Activated CD8-positive, alpha-beta memory T cell treated with anti-CD3 and anti-CD28 coated beads, Interleukin-2, amount 10 ng/mL, durations not matched to agents 7 days and 5 days (primary cell): ENCODE results near the gene ARMH4. TPM values are rescaled to one million over a fixed set of nuclear protein-coding genes. Genes with fewer than 3 reads are reported as not detected.

Source experiments
- ATAC-seq: fragments of 150-1000 bp; cut with Tn5 transposase; one replicate; pipeline ENCODE4 v1.10.0; 2021; ENCODE audit warnings: moderate library complexity
- CTCF ChIA-PET: fragments of 350-600 bp; sonication (Branson Sonifier 250); formaldehyde crosslinking; loops from one replicate; lab custom pipeline; 2021; ENCODE audit warnings: antibody characterized with exemption; lab: Charles Lee
- DNase-seq: peaks from one replicate; pipeline ENCODE4 v3.0.0-alpha.2; 2020
- H3K27ac Mint-ChIP-seq: one replicate; pipeline ENCODE4 v1.8.0; 2021; ENCODE audit warnings: mild to moderate bottlenecking, mixed read lengths
- H3K27me3 Mint-ChIP-seq: one replicate; pipeline ENCODE4 v1.8.0; 2021; ENCODE audit warnings: mixed read lengths
- H3K36me3 Mint-ChIP-seq: one replicate; pipeline ENCODE4 v1.8.0; 2021; ENCODE audit warnings: mild to moderate bottlenecking, mixed read lengths
- H3K4me1 Mint-ChIP-seq: one replicate; pipeline ENCODE4 v1.8.0; 2021; ENCODE audit warnings: mixed read lengths
- H3K4me3 Mint-ChIP-seq: one replicate; pipeline ENCODE4 v1.8.0; 2021; ENCODE audit warnings: mild to moderate bottlenecking, moderate library complexity, mixed read lengths
- H3K9me3 Mint-ChIP-seq: one replicate; pipeline ENCODE4 v1.8.0; 2022; ENCODE audit warnings: low read depth, mixed read lengths
- total RNA-seq, 2 experiments: library from RNA; stranded (reverse); gene quantifications; one replicate each; pipeline ENCODE4 v1.2.3, GENCODE V29; 2021

The ARMH4 gene
- total RNA-seq, 2 experiments from 2014 or later: not detected

GRCh38 chr14:58077621-58078020 lies 74.4 kb downstream of the ARMH4 start:
- Mint-ChIP-seq H3K27ac (no peak overlapping the region), H3K4me3 (no peak overlapping the region), H3K4me1 (peaks cover 3% of the 10 kb centered on the region), H3K9me3 (no peaks in the 10 kb centered on the region), H3K36me3 (no peaks in the 10 kb centered on the region), H3K27me3 (peaks cover 19% of the 10 kb centered on the region)
- CTCF ChIA-PET: no interaction called here
- ATAC-seq (no peak), DNase-seq (no peak)

- Mint-ChIP-seq H3K36me3 (no peaks in the 10 kb centered on the region), H3K4me3 (no peak overlapping the region), H3K27me3 (peaks cover 15% of the 10 kb centered on the region), H3K27ac (no peak overlapping the region), H3K9me3 (no peaks in the 10 kb centered on the region), H3K4me1 (peaks cover 3% of the 10 kb centered on the region)
- no peak for DNase-seq
- CTCF ChIA-PET: interaction anchor here (1.4 kb wide), 1 partner anchor 11 kb away, joined by 3 read pairs; no protein-coding TSS in a partner anchor
- ATAC-seq: no peak
These were observed 78.5 kb downstream of the ARMH4 start for GRCh38 chr14:58073516-58073915.

DNA sequence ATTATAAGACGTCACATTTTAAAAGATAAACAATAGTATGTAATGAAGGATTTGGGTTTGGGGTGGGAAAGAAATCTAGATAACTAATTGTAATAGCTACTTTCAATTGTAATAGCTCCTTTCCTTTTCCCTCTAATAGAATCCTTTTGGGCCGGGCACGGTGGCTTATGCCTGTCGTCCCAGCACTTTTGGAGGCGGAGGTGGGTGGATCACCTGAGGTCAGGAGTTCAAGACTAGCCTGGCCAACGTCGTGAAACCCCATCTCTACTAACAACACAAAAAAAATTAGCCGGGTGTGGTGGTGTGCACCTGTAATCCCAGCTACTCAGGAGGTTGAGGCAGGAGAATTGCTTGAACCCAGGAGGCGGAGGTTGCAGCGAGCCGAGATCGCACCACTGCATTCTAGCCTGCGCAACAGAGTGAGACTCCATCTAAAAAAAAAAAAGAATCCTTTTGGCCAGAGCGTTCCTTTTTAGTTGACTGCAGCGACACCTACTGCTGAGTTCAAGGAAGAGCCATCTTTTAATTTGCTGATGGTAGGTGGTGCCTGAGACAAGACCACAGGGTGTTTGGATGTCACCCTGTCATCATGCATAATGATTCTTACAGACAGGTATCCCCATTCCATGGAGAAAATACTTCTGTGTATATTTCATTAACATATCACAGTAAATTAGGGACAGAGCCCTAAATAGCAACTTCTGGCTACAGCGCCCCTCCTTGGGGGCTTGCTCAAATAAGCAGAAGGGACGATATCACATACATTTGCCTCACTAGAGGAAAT lies 79.5 kb downstream of the ARMH4 start:
- Mint-ChIP-seq H3K9me3 (no peaks in the 10 kb centered on the region), H3K27me3 (peaks cover 16% of the 10 kb centered on the region), H3K4me1 (no peaks in the 10 kb centered on the region), H3K36me3 (no peaks in the 10 kb centered on the region), H3K4me3 (no peak overlapping the region), H3K27ac (no peak overlapping the region)
- peak; percentile 61 for DNase-seq
- CTCF ChIA-PET: interaction anchor here (0.6 to 1.1 kb wide), 4 partner anchors 9 to 539 kb away, joined by 3 to 4 read pairs (median 3); no protein-coding TSS in a partner anchor
- ATAC-seq: peak; percentile 77

DNA sequence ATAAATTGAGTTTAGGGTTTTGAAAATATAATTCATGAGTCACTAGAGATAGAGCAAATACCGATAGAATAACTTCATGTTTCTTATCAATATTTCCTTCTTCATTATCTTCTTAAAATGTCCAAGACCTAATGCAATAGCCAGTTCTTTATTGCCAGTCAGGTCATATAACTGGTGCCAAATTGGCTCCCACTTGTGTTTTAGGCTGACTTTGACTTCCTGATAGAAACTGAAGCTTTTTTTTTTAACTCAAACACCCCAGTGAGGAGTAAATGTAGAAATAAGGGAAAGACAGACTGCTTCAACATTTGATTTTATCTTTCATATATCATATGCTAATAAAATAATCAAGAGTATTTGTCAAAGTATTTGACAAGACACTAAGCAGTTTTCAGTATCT lies 80.7 kb downstream of the ARMH4 start:
- Mint-ChIP-seq H3K27me3 (peaks cover 18% of the 10 kb centered on the region), H3K36me3 (no peaks in the 10 kb centered on the region), H3K4me3 (no peak overlapping the region), H3K4me1 (no peaks in the 10 kb centered on the region), H3K27ac (no peak overlapping the region), H3K9me3 (no peaks in the 10 kb centered on the region)
- ATAC-seq (no peak), DNase-seq (no peak)
- CTCF ChIA-PET: interaction anchor here (1.1 kb wide), 1 partner anchor 318 kb away, joined by 3 read pairs; no protein-coding TSS in a partner anchor

- Mint-ChIP-seq H3K4me3 (no peak overlapping the region), H3K36me3 (no peaks in the 10 kb centered on the region), H3K4me1 (no peaks in the 10 kb centered on the region), H3K9me3 (no peaks in the 10 kb centered on the region), H3K27me3 (peaks cover 9% of the 10 kb centered on the region), H3K27ac (no peak overlapping the region)
- CTCF ChIA-PET: interaction anchor here (1.0 kb wide), 1 partner anchor 376 kb away, joined by 3 read pairs; no protein-coding TSS in a partner anchor
- no peak for DNase-seq
- ATAC-seq: no peak
These were observed 83.7 kb downstream of the ARMH4 start for GRCh38 chr14:58068306-58068705.

DNA sequence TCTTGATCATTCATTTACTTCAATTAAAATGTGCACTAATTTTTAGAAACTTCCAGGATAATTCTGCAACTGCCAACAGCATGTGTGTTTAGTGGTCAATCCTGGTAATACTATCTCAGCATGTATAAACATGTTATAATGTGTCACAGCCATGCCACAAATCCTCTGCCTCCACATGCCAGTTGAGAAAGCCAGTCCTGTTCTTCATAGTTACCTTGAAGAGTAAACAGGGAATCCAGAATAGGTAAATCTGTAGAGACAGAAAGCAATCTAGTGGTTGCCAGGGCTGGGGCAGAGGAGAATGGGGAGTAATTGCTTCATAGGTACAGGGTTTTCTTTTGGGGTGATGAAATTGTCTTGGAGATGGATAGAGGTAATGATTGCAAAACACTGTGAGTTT lies 85.9 kb downstream of the ARMH4 start:
- Mint-ChIP-seq H3K4me3 (no peak overlapping the region), H3K27ac (no peak overlapping the region), H3K4me1 (no peaks in the 10 kb centered on the region), H3K9me3 (no peaks in the 10 kb centered on the region), H3K36me3 (no peaks in the 10 kb centered on the region), H3K27me3 (peaks cover 18% of the 10 kb centered on the region)
- no peak for DNase-seq
- ATAC-seq: no peak
- CTCF ChIA-PET: no interaction called here

- peaks cover 18% of the 10 kb centered on the region for H3K27me3 Mint-ChIP-seq
- H3K4me3 Mint-ChIP-seq: no peak overlapping the region
- CTCF ChIA-PET: no interaction called here
- no peak overlapping the region for H3K27ac Mint-ChIP-seq
- H3K4me1 Mint-ChIP-seq: no peaks in the 10 kb centered on the region
- H3K36me3 Mint-ChIP-seq: no peaks in the 10 kb centered on the region
- H3K9me3 Mint-ChIP-seq: no peaks in the 10 kb centered on the region
- DNase-seq (no peak), ATAC-seq (no peak)
These were observed 90.4 kb downstream of the ARMH4 start for GRCh38 chr14:58061581-58061980.

DNA sequence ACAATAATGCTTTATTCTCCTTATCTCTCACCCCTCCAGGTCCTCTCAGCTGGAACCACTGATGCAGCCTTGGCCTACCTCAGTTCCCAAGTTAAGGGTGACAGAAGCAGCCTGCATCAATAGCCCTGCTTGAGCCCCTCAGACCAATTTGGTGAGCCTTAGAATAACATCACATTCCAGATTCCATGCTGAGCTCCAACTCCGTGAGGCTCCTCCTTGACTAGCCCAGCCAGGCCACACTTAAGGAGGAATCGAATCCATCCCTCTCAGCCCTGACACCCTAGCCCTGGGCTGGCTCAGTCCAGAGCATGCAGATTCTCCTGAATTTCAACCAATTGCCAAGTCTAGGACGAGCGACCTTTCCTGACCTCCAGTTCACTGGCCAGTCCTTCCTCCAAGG lies 91.1 kb downstream of the ARMH4 start:
- no peak for DNase-seq
- Mint-ChIP-seq H3K9me3 (no peaks in the 10 kb centered on the region), H3K27me3 (peaks cover 18% of the 10 kb centered on the region), H3K4me1 (no peaks in the 10 kb centered on the region), H3K36me3 (no peaks in the 10 kb centered on the region), H3K27ac (no peak overlapping the region), H3K4me3 (no peak overlapping the region)
- CTCF ChIA-PET: no interaction called here
- no peak for ATAC-seq

DNA sequence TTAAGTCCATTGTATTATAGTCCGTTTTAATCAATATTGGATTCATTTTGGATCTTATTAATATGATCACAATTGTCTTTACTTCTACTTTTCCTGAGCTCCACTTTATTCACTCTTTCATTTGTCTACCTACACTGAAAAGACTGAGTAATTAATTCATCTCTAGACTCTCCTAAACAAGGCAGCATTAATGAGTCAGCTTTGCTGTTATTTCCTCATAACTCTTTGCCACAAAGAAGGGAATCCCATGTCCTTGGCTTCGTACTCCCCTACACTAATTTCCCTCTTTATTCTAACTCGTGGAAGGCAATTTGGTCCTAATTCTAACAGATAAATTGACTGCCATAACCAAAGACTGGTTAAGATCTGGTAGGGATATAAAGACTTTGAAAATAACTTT lies 91.9 kb downstream of the ARMH4 start:
- Mint-ChIP-seq H3K27ac (no peak overlapping the region), H3K36me3 (no peaks in the 10 kb centered on the region), H3K4me1 (no peaks in the 10 kb centered on the region), H3K27me3 (peaks cover 18% of the 10 kb centered on the region), H3K9me3 (no peaks in the 10 kb centered on the region), H3K4me3 (no peak overlapping the region)
- CTCF ChIA-PET: no interaction called here
- no peak for ATAC-seq
- DNase-seq: no peak

DNA sequence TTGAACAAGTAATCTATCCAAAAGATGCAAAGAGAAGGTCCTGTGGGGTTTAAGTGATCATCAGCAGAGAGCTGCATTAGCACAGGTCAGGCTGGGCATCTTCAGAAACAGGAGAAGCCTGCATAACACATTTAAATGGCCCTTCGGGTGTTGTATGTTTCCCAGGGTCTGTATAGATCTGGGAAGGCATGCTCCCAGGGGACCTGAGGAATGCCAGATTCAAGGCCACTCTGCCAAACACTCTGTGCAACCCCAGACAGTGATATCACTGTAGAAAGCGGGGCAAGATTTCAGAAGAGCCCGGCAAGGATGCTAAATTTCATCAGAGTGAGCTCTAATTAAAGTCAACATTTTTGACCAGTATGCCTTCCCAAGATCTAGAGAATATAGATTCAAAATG lies 92.9 kb downstream of the ARMH4 start:
- Mint-ChIP-seq H3K9me3 (no peaks in the 10 kb centered on the region), H3K36me3 (no peaks in the 10 kb centered on the region), H3K4me3 (no peak overlapping the region), H3K4me1 (no peaks in the 10 kb centered on the region), H3K27ac (no peak overlapping the region), H3K27me3 (peaks cover 18% of the 10 kb centered on the region)
- DNase-seq (no peak), ATAC-seq (no peak)
- CTCF ChIA-PET: no interaction called here

- Mint-ChIP-seq H3K27me3 (peaks cover 7% of the 10 kb centered on the region), H3K36me3 (no peaks in the 10 kb centered on the region), H3K27ac (no peak overlapping the region), H3K9me3 (no peaks in the 10 kb centered on the region), H3K4me3 (no peak overlapping the region), H3K4me1 (no peaks in the 10 kb centered on the region)
- CTCF ChIA-PET: no interaction called here
- no peak for DNase-seq
- ATAC-seq: no peak
These were observed 96.5 kb downstream of the ARMH4 start for GRCh38 chr14:58055497-58056010.

DNA sequence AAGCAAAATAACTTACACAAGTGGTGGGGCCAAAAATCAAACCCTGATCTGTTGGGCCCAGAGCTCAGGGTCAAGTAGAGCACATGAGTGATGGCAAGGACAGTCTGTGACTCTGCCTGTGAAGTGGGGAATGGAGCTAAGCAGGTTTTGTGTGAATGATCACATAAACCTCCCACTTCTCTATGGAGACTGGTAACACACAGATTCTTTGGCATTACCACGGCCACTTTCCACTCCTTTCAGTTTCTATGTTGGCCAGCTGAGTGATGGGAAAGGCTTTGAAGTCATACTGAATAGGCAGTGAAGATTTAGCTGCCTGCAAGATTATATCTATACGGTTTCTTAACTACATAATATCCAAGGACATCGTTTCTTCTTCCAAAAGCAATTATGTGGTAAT lies 97.9 kb downstream of the ARMH4 start:
- no peak overlapping the region for H3K27ac Mint-ChIP-seq
- no peak for ATAC-seq
- H3K36me3 Mint-ChIP-seq: no peaks in the 10 kb centered on the region
- CTCF ChIA-PET: no interaction called here
- no peaks in the 10 kb centered on the region for H3K4me1 Mint-ChIP-seq
- no peak overlapping the region for H3K4me3 Mint-ChIP-seq
- peaks cover 7% of the 10 kb centered on the region for H3K27me3 Mint-ChIP-seq
- H3K9me3 Mint-ChIP-seq: no peaks in the 10 kb centered on the region
- DNase-seq: no peak

- no peak for ATAC-seq
- H3K4me1 Mint-ChIP-seq: no peaks in the 10 kb centered on the region
- CTCF ChIA-PET: no interaction called here
- peaks cover 15% of the 10 kb centered on the region for H3K27me3 Mint-ChIP-seq
- no peak for DNase-seq
- no peak overlapping the region for H3K4me3 Mint-ChIP-seq
- peaks cover 2% of the 10 kb centered on the region for H3K9me3 Mint-ChIP-seq
- H3K36me3 Mint-ChIP-seq: no peaks in the 10 kb centered on the region
- H3K27ac Mint-ChIP-seq: no peak overlapping the region
These were observed 103.8 kb downstream of the ARMH4 start for GRCh38 chr14:58048219-58048618.

GRCh38 chr14:58027904-58028303 lies 124.1 kb downstream of the ARMH4 start:
- CTCF ChIA-PET: no interaction called here
- DNase-seq (no peak), ATAC-seq (no peak)
- H3K9me3 Mint-ChIP-seq: no peaks in the 10 kb centered on the region
- H3K36me3 Mint-ChIP-seq: no peaks in the 10 kb centered on the region
- peaks cover 4% of the 10 kb centered on the region for H3K27me3 Mint-ChIP-seq
- no peak overlapping the region for H3K27ac Mint-ChIP-seq
- H3K4me1 Mint-ChIP-seq: no peaks in the 10 kb centered on the region
- no peak overlapping the region for H3K4me3 Mint-ChIP-seq
